Mesenchymal stem cell (in vitro differentiated cells and primary cell): Measurements from ENCODE around the gene ARID3B.

Experiments
- DNase-seq: peaks from one replicate; pipeline ENCODE4 v3.0.0-alpha.2; 2013
- H2AFZ ChIP-seq: one replicate; pipeline ENCODE4 v1.6.1; 2013; ENCODE audit warnings: low read depth, mild to moderate bottlenecking, control low read depth, inconsistent platforms, low read length, moderate library complexity
- H2AK5ac ChIP-seq: 2 replicates; pipeline ENCODE4 v1.6.1; 2013; ENCODE audit warnings: low read length, moderate library complexity, mild to moderate bottlenecking, inconsistent platforms; ENCODE audit not compliant: severe bottlenecking
- H2BK120ac ChIP-seq: one replicate; pipeline ENCODE4 v1.6.1; 2013; ENCODE audit warnings: low read depth, mild to moderate bottlenecking, inconsistent platforms, low read length, moderate library complexity
- H2BK12ac ChIP-seq, 2 experiments: one replicate each; pipeline ENCODE4 v1.6.1; 2013; ENCODE audit warnings: inconsistent platforms in 2 of 2, low read length in 2 of 2, mild to moderate bottlenecking in 2 of 2, moderate library complexity in 2 of 2, control low read depth in 1 of 2
- H2BK15ac ChIP-seq: one replicate; pipeline ENCODE4 v1.6.1; 2013; ENCODE audit warnings: mild to moderate bottlenecking, low read depth, inconsistent platforms; ENCODE audit not compliant: poor library complexity, severe bottlenecking
- H2BK5ac ChIP-seq: 2 replicates; pipeline ENCODE4 v1.6.1; 2013; ENCODE audit warnings: low read depth, mild to moderate bottlenecking, low read length, control low read depth, inconsistent platforms; ENCODE audit not compliant: poor library complexity, severe bottlenecking
- H3K14ac ChIP-seq, 2 experiments: one replicate each; pipeline ENCODE4 v1.6.1; 2013; ENCODE audit warnings: inconsistent platforms in 2 of 2, low read length in 2 of 2, control low read depth in 1 of 2, mild to moderate bottlenecking in 1 of 2, moderate library complexity in 1 of 2
- H3K18ac ChIP-seq, 2 experiments: one replicate each; pipeline ENCODE4 v1.6.1; 2013; ENCODE audit warnings: inconsistent platforms in 2 of 2, low read length in 2 of 2, control low read depth in 1 of 2, low read depth in 1 of 2, mild to moderate bottlenecking in 1 of 2
- H3K23ac ChIP-seq, 2 experiments: one replicate each; pipeline ENCODE4 v1.6.1; 2013; ENCODE audit warnings: inconsistent platforms in 2 of 2, low read length in 2 of 2, mild to moderate bottlenecking in 2 of 2, moderate library complexity in 2 of 2, control low read depth in 1 of 2
- H3K27ac ChIP-seq: 2 replicates; pipeline ENCODE4 v1.5.1; 2013; ENCODE audit warnings: mild to moderate bottlenecking, moderate library complexity, low read length, control low read depth, inconsistent platforms; ENCODE audit not compliant: poor library complexity, severe bottlenecking
- H3K27me3 ChIP-seq, 2 experiments: 2 replicates each; pipeline versions ENCODE4 v1.6.1 to v1.7.0; 2013; ENCODE audit warnings: low read length in 2 of 2, mild to moderate bottlenecking in 2 of 2, moderate library complexity in 2 of 2, control low read depth in 1 of 2, inconsistent platforms in 1 of 2; ENCODE audit not compliant: control insufficient read depth in 1 of 2, insufficient read depth in 1 of 2
- H3K36me3 ChIP-seq, 2 experiments: 2 replicates each; pipeline versions ENCODE4 v1.6.1 to v1.7.0; 2013; ENCODE audit warnings: low read length in 2 of 2, control low read depth in 1 of 2, inconsistent platforms in 1 of 2, low read depth in 1 of 2, mild to moderate bottlenecking in 1 of 2; ENCODE audit not compliant: insufficient read depth in 2 of 2, control insufficient read depth in 1 of 2
- H3K4ac ChIP-seq, 2 experiments: one replicate each; pipeline ENCODE4 v1.6.1; 2013; ENCODE audit warnings: inconsistent platforms in 2 of 2, low read length in 2 of 2, mild to moderate bottlenecking in 2 of 2, moderate library complexity in 2 of 2, control low read depth in 1 of 2, low read depth in 1 of 2
- H3K4me1 ChIP-seq: 2 replicates; pipeline ENCODE4 v1.6.1; 2013; ENCODE audit warnings: low read depth, low read length, control low read depth; ENCODE audit not compliant: control insufficient read depth, insufficient read depth
- H3K4me2 ChIP-seq: 2 replicates; pipeline ENCODE4 v1.6.1; 2013; ENCODE audit warnings: low read length, mild to moderate bottlenecking, inconsistent platforms; ENCODE audit not compliant: poor library complexity, severe bottlenecking
- H3K4me3 ChIP-seq, 2 experiments: 2 replicates each; pipeline versions ENCODE4 v1.5.1 to v1.7.0; 2013; ENCODE audit warnings: low read length in 2 of 2, mild to moderate bottlenecking in 2 of 2, control low read depth in 1 of 2, low read depth in 1 of 2; ENCODE audit not compliant: insufficient read depth in 1 of 2
- H3K79me1 ChIP-seq: replicated peaks from 2 replicates; pipeline ENCODE4 v1.6.1; 2013; ENCODE audit warnings: mild to moderate bottlenecking, control low read depth, low read length, inconsistent platforms; ENCODE audit not compliant: poor library complexity, severe bottlenecking
- H3K9ac ChIP-seq: 2 replicates; pipeline ENCODE4 v1.7.0; 2013; ENCODE audit warnings: mild to moderate bottlenecking, low read length, moderate library complexity
- H3K9me3 ChIP-seq: 2 replicates; pipeline ENCODE4 v1.7.0; 2013; ENCODE audit warnings: mild to moderate bottlenecking, low read length; ENCODE audit not compliant: control insufficient read depth
- H4K8ac ChIP-seq: one replicate; pipeline ENCODE4 v1.6.1; 2013; ENCODE audit warnings: inconsistent platforms, mild to moderate bottlenecking, low read length, moderate library complexity
- H4K91ac ChIP-seq: one replicate; pipeline ENCODE4 v1.6.1; 2013; ENCODE audit warnings: mild to moderate bottlenecking, low read length, inconsistent platforms
- WGBS: methylation state at CpG from one replicate; pipeline ENCODE4 v1.1.7; 2013; ENCODE audit warnings: mixed read lengths; 5-methylcytosine and 5-hydroxymethylcytosine counted together

ARID3B gene

DNA sequence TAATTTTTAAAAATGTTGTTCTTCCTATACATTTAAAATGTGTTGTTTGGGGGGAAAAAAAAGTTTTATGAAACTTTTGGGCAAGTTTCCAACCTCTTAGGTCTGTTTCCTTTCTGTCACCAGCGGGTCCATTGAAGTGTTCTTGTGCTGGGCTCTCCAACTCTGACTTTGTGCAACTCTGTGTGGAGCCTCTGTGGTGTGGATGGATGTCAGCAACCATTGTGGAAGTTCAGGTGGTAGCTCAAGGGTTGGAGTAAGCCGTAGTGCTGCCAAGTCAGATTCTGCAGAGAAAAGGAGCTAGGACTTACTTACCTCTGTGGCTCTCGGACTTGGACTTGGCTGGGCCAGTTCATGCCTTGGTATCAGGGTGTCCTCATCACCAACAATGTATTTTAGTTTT is 22.4 kb downstream of the ARID3B start:
- H2BK15ac ChIP-seq = no peak overlapping the region
- no peak for DNase-seq
- 97% methylated on average over 3 of the region's 3 CpGs for WGBS
- H3K79me1 ChIP-seq = peaks cover 33% of the 10 kb centered on the region
- no peak overlapping the region for H2BK120ac ChIP-seq
- H4K91ac ChIP-seq = no peak overlapping the region
- no peak overlapping the region for H3K23ac ChIP-seq
- no peaks in the 10 kb centered on the region for H3K9me3 ChIP-seq
- no peak overlapping the region for H4K8ac ChIP-seq
- H2AK5ac ChIP-seq = no peak overlapping the region
- H3K18ac ChIP-seq = no peak overlapping the region
- H3K4me2 ChIP-seq = no peak overlapping the region
- H3K27ac ChIP-seq = no peak overlapping the region
- no peak overlapping the region for H2BK12ac ChIP-seq
- no peaks in the 10 kb centered on the region for H3K27me3 ChIP-seq
- H3K4ac ChIP-seq = no peak overlapping the region
- no peaks in the 10 kb centered on the region for H3K4me1 ChIP-seq
- H3K36me3 ChIP-seq = peaks cover 0 to 2% of the 10 kb centered on the region in 2 experiments
- H3K9ac ChIP-seq = no peak overlapping the region
- no peak overlapping the region for H2AFZ ChIP-seq
- no peak overlapping the region for H3K4me3 ChIP-seq
- H2BK5ac ChIP-seq = no peak overlapping the region
- no peak overlapping the region for H3K14ac ChIP-seq

DNA sequence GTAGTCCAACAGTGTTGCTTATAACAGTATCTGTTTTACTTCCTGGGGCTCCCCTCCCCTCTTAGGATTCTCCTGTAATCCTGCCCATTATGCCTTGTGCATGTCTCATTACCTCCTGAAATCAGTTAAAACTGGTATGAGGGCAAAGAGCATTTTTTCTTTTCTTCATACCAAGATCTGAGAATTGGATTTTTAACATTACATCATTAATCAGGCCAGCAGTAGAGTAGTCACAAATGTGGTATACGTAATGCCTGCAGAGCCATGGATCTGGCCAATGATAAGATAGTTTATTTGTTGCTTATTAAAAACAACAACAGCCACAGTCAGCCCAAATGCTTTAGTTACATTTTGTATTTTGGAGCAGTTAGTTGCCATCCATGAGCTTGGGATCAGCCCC is 23.2 kb downstream of the ARID3B start:
- Histone ChIP-seq H3K18ac (no peak overlapping the region), H3K79me1 (peaks cover 28% of the 10 kb centered on the region), H2AFZ (no peak overlapping the region), H3K27ac (no peak overlapping the region), H3K27me3 (no peaks in the 10 kb centered on the region), H2BK120ac (no peak overlapping the region), H3K4ac (no peak overlapping the region), H4K8ac (no peak overlapping the region), H2AK5ac (no peak overlapping the region), H3K4me1 (no peaks in the 10 kb centered on the region), H3K9ac (no peak overlapping the region), H3K9me3 (no peaks in the 10 kb centered on the region), H3K4me2 (no peak overlapping the region), H3K4me3 (no peak overlapping the region), H2BK15ac (no peak overlapping the region), H3K23ac (no peak overlapping the region), H2BK5ac (no peak overlapping the region), H3K36me3 (peaks cover 0 to 2% of the 10 kb centered on the region in 2 experiments), H3K14ac (no peak overlapping the region), H4K91ac (no peak overlapping the region), H2BK12ac (no peak overlapping the region)
- no CpG with 5 or more reads among the region's 1 CpG for WGBS
- no peak for DNase-seq

DNA sequence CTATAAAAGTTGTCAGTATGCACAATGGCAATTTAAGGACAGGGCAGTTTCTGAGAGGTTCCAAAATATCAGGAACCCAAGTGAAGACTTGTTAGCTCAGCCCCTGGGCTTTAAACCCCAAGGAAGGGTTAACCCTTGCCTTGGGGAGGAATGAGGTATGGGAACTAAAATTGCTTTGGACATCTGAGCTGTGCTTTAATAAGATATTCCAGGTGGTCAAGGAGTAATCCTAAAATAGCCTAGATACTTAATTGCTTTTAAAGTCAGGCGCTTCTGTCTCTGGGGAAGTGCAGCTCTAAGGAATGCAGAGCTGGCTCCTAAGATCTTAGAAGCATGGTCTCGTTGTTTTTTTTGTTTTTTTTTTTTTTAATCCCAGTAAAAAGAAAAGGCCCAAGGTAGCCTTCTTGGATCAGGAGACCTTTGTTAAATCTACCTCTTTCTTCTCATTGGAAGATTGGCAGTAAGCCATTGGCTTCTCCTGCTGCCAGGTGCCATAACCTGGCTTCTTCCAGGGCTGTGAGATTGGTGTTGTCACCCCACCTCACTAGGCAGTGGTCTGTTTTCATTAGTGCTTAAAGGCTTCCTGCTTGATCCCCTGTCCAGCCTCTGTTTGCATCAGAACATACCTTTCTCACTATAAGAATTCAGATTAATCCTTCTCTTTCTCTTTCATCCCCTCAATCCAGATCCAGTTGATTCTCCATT is 24.5 kb downstream of the ARID3B start:
- Histone ChIP-seq H4K91ac (no peak overlapping the region), H3K4me3 (no peak overlapping the region), H3K9me3 (no peaks in the 10 kb centered on the region), H3K4me2 (no peak overlapping the region), H2BK12ac (no peak overlapping the region), H3K4me1 (peaks cover 3% of the 10 kb centered on the region), H2BK5ac (no peak overlapping the region), H3K18ac (no peak overlapping the region), H2BK120ac (no peak overlapping the region), H3K23ac (no peak overlapping the region), H3K79me1 (peaks cover 27% of the 10 kb centered on the region), H2BK15ac (no peak overlapping the region), H3K27ac (no peak overlapping the region), H3K14ac (no peak overlapping the region), H3K4ac (no peak overlapping the region), H3K36me3 (peaks cover 0 to 2% of the 10 kb centered on the region in 2 experiments), H2AFZ (no peak overlapping the region), H3K9ac (no peak overlapping the region), H2AK5ac (no peak overlapping the region), H4K8ac (no peak overlapping the region), H3K27me3 (no peaks in the 10 kb centered on the region)
- no peak for DNase-seq
- WGBS = 83% methylated on average over 2 of the region's 2 CpGs

DNA sequence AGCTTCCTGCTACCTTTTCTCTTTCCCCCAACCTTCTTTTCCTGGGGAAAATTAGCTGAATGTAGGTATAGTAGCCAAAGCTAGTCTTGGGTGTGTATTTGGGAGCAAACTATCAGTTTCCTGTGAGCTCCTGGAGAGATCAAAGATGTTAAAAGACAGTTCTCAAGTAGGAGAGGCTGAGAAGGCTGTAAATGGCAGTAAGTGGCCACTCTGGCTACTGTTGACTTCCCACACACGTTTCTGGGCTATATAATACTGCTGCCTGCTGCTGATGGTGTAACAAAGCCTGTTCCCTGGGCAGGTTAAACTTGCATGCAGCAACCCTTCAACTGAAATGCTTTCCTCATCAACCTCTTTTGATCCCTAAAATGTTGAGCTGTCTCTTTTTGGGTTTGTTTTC is 27.6 kb downstream of the ARID3B start:
- no peak overlapping the region for H2BK12ac ChIP-seq
- H3K36me3 ChIP-seq = peaks cover 0 to 7% of the 10 kb centered on the region in 2 experiments
- H2AFZ ChIP-seq = no peak overlapping the region
- no peak overlapping the region for H2AK5ac ChIP-seq
- no peaks in the 10 kb centered on the region for H3K27me3 ChIP-seq
- no peak overlapping the region for H3K4ac ChIP-seq
- H4K91ac ChIP-seq = no peak overlapping the region
- no peak overlapping the region for H3K4me3 ChIP-seq
- no peak overlapping the region for H3K4me2 ChIP-seq
- H2BK15ac ChIP-seq = no peak overlapping the region
- no peak overlapping the region for H3K23ac ChIP-seq
- no peaks in the 10 kb centered on the region for H3K9me3 ChIP-seq
- DNase-seq = no peak
- H3K4me1 ChIP-seq = peaks cover 3% of the 10 kb centered on the region
- no peak overlapping the region for H3K18ac ChIP-seq
- no peak overlapping the region for H3K14ac ChIP-seq
- H2BK120ac ChIP-seq = no peak overlapping the region
- H4K8ac ChIP-seq = no peak overlapping the region
- H3K79me1 ChIP-seq = peaks cover 25% of the 10 kb centered on the region
- 14% methylated on average over 1 of the region's 1 CpG for WGBS
- H2BK5ac ChIP-seq = no peak overlapping the region
- no peak overlapping the region for H3K9ac ChIP-seq
- H3K27ac ChIP-seq = no peak overlapping the region
